WTC11 (cell line): Measurements from ENCODE around the gene ROS1. TPM values are rescaled to one million over a fixed set of nuclear protein-coding genes. Genes with fewer than 3 reads are reported as not detected.
"Not testable (repeated sequence)": the region's sequence is repeated elsewhere in the genome, so short reads cannot be mapped to it uniquely, and the experiment has no call there.

Source experiments
- ATAC-seq: fragments of 200-7000 bp; cut with Tn5 transposase; 2 replicates; pipeline ENCODE4 v1.10.0; 2021; ENCODE audit warnings: mild to moderate bottlenecking, moderate library complexity
- CTCF ChIA-PET: fragments of 300-600 bp; sonication (Branson Sonifier 250); formaldehyde crosslinking; loops from one replicate; lab custom pipeline; 2021; ENCODE audit warnings: antibody characterized with exemption; lab: Charles Lee
- POLR2A ChIA-PET: fragments of 350-600 bp; sonication (Branson Sonifier 250); formaldehyde crosslinking; loops from one replicate; lab custom pipeline; 2021; ENCODE audit warnings: antibody characterized with exemption; lab: Charles Lee
- DNase-seq: peaks from one replicate; pipeline ENCODE4 v3.0.0; 2021; ENCODE audit warnings: low spot score
- H3K27ac Mint-ChIP-seq: 2 replicates; pipeline ENCODE4 v1.8.0; 2021; ENCODE audit warnings: mixed read lengths
- H3K27me3 Mint-ChIP-seq: 2 replicates; pipeline ENCODE4 v1.8.0; 2021; ENCODE audit warnings: low read depth, mild to moderate bottlenecking, moderate library complexity, mixed read lengths
- H3K36me3 Mint-ChIP-seq: 2 replicates; pipeline ENCODE4 v1.8.0; 2021; ENCODE audit warnings: mixed read lengths
- H3K4me1 Mint-ChIP-seq: 2 replicates; pipeline ENCODE4 v1.8.0; 2022; ENCODE audit warnings: mixed read lengths
- H3K4me3 Mint-ChIP-seq: 2 replicates; pipeline ENCODE4 v1.8.0; 2021; ENCODE audit warnings: mild to moderate bottlenecking, moderate library complexity, mixed read lengths
- H3K9me3 Mint-ChIP-seq: 2 replicates; pipeline ENCODE4 v1.8.0; 2021; ENCODE audit warnings: mixed read lengths
- AFF4 ChIP-seq: sonication (generic); formaldehyde crosslinking; IDR thresholded peaks from 2 replicates; pipeline ENCODE4 v1.8.1; 2023; ENCODE audit warnings: mild to moderate bottlenecking, missing genetic modification reagents, borderline replicate concordance
- CREM ChIP-seq: sonication (generic); formaldehyde crosslinking; IDR thresholded peaks from 2 replicates; pipeline ENCODE4 v1.8.1; 2022; ENCODE audit warnings: mild to moderate bottlenecking, missing genetic modification reagents, moderate library complexity
- ESRRA ChIP-seq: sonication (generic); formaldehyde crosslinking; IDR thresholded peaks from 2 replicates; pipeline ENCODE4 v1.8.1; 2022; ENCODE audit warnings: mild to moderate bottlenecking, missing genetic modification reagents, borderline replicate concordance
- IRF2 ChIP-seq: sonication (generic); formaldehyde crosslinking; IDR thresholded peaks from 2 replicates; pipeline ENCODE4 v1.8.0; 2022; ENCODE audit warnings: low read depth, missing genetic modification reagents, borderline replicate concordance
- NFATC4 ChIP-seq: fragments of 250-450 bp; sonication (Bioruptor Pico); IDR thresholded peaks from 2 replicates; pipeline ENCODE4 v1.9.0; 2021; ENCODE audit warnings: mild to moderate bottlenecking
- total RNA-seq: library from RNA; stranded (reverse); gene quantifications from 3 replicates; pipeline ENCODE4 v1.2.3, GENCODE V29; 2021
- TF ChIP-seq, protein P1 (sequence below): fragments of 250-450 bp; sonication (Bioruptor Pico); IDR thresholded peaks from 2 replicates; pipeline ENCODE4 v1.9.0; 2021; ENCODE audit warnings: mild to moderate bottlenecking, borderline replicate concordance
- TF ChIP-seq, protein P2 (sequence below): sonication (generic); formaldehyde crosslinking; conservative IDR thresholded peaks from 2 replicates; pipeline ENCODE4 v1.8.1; 2023; ENCODE audit warnings: mild to moderate bottlenecking, low read depth, missing genetic modification reagents, moderate library complexity
- TF ChIP-seq, protein P3 (sequence below): sonication (generic); formaldehyde crosslinking; IDR thresholded peaks from 2 replicates; pipeline ENCODE4 v1.8.1; 2022; ENCODE audit warnings: low read depth, mild to moderate bottlenecking, moderate library complexity, missing genetic modification reagents, borderline replicate concordance
- TF ChIP-seq, protein P4 (sequence below): sonication (generic); formaldehyde crosslinking; IDR thresholded peaks from 2 replicates; pipeline ENCODE4 v1.8.0; 2022; ENCODE audit warnings: mild to moderate bottlenecking, missing genetic modification reagents

The ROS1 gene
- total RNA-seq, 1 experiment from 2014 or later = 0.02 TPM

- TF ChIP-seq, protein P1, sequence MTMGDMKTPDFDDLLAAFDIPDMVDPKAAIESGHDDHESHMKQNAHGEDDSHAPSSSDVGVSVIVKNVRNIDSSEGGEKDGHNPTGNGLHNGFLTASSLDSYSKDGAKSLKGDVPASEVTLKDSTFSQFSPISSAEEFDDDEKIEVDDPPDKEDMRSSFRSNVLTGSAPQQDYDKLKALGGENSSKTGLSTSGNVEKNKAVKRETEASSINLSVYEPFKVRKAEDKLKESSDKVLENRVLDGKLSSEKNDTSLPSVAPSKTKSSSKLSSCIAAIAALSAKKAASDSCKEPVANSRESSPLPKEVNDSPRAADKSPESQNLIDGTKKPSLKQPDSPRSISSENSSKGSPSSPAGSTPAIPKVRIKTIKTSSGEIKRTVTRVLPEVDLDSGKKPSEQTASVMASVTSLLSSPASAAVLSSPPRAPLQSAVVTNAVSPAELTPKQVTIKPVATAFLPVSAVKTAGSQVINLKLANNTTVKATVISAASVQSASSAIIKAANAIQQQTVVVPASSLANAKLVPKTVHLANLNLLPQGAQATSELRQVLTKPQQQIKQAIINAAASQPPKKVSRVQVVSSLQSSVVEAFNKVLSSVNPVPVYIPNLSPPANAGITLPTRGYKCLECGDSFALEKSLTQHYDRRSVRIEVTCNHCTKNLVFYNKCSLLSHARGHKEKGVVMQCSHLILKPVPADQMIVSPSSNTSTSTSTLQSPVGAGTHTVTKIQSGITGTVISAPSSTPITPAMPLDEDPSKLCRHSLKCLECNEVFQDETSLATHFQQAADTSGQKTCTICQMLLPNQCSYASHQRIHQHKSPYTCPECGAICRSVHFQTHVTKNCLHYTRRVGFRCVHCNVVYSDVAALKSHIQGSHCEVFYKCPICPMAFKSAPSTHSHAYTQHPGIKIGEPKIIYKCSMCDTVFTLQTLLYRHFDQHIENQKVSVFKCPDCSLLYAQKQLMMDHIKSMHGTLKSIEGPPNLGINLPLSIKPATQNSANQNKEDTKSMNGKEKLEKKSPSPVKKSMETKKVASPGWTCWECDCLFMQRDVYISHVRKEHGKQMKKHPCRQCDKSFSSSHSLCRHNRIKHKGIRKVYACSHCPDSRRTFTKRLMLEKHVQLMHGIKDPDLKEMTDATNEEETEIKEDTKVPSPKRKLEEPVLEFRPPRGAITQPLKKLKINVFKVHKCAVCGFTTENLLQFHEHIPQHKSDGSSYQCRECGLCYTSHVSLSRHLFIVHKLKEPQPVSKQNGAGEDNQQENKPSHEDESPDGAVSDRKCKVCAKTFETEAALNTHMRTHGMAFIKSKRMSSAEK (CRISPR knock-in tag) = no peak
- TF ChIP-seq AFF4 (CRISPR knock-in tag) = no peak
- TF ChIP-seq, protein P2, sequence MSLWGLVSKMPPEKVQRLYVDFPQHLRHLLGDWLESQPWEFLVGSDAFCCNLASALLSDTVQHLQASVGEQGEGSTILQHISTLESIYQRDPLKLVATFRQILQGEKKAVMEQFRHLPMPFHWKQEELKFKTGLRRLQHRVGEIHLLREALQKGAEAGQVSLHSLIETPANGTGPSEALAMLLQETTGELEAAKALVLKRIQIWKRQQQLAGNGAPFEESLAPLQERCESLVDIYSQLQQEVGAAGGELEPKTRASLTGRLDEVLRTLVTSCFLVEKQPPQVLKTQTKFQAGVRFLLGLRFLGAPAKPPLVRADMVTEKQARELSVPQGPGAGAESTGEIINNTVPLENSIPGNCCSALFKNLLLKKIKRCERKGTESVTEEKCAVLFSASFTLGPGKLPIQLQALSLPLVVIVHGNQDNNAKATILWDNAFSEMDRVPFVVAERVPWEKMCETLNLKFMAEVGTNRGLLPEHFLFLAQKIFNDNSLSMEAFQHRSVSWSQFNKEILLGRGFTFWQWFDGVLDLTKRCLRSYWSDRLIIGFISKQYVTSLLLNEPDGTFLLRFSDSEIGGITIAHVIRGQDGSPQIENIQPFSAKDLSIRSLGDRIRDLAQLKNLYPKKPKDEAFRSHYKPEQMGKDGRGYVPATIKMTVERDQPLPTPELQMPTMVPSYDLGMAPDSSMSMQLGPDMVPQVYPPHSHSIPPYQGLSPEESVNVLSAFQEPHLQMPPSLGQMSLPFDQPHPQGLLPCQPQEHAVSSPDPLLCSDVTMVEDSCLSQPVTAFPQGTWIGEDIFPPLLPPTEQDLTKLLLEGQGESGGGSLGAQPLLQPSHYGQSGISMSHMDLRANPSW (CRISPR knock-in tag) = no peak
- no peak for TF ChIP-seq NFATC4
- TF ChIP-seq CREM (CRISPR knock-in tag) = no peak
- no peak for TF ChIP-seq IRF2 (CRISPR knock-in tag)
- no peak for TF ChIP-seq ESRRA (CRISPR knock-in tag)
- TF ChIP-seq, protein P3, sequence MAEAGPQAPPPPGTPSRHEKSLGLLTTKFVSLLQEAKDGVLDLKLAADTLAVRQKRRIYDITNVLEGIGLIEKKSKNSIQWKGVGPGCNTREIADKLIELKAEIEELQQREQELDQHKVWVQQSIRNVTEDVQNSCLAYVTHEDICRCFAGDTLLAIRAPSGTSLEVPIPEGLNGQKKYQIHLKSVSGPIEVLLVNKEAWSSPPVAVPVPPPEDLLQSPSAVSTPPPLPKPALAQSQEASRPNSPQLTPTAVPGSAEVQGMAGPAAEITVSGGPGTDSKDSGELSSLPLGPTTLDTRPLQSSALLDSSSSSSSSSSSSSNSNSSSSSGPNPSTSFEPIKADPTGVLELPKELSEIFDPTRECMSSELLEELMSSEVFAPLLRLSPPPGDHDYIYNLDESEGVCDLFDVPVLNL (CRISPR knock-in tag) = no peak
- TF ChIP-seq, protein P4, sequence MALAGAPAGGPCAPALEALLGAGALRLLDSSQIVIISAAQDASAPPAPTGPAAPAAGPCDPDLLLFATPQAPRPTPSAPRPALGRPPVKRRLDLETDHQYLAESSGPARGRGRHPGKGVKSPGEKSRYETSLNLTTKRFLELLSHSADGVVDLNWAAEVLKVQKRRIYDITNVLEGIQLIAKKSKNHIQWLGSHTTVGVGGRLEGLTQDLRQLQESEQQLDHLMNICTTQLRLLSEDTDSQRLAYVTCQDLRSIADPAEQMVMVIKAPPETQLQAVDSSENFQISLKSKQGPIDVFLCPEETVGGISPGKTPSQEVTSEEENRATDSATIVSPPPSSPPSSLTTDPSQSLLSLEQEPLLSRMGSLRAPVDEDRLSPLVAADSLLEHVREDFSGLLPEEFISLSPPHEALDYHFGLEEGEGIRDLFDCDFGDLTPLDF (CRISPR knock-in tag) = no peak
Observed at GRCh38 chr6:117373211-117373813, 52.4 kb downstream of the ROS1 start (continued).

DNA sequence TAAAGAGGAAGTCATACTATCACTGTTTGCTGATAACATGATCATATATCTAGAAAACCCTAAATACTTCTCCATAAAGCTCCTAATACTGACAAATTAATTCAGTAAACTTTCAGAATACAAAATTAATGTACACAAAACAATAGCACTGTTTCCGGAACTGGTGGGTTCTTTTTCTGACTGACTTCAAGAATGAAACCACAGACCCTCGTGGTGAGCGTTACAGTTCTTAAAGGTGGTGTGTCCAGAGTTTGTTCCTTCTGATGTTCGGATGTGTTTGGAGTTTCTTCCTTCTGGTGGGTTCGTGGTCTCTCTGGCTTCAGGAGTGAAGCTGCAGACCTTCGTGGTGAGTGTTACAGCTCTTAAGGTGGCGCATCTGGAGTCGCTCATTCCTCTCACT, 53.5 kb downstream of the ROS1 start:
- CTCF ChIA-PET, ATAC-seq, POLR2A ChIA-PET, H3K27me3 Mint-ChIP-seq, H3K4me3 Mint-ChIP-seq, H3K27ac Mint-ChIP-seq, H3K36me3 Mint-ChIP-seq, DNase-seq: not testable (repeated sequence)
- Mint-ChIP-seq H3K9me3 (peaks cover 21% of the 10 kb centered on the region), H3K4me1 (peaks cover 12% of the 10 kb centered on the region)
